ENCODE results near the gene SLIT2.

The SLIT2 gene

GRCh38 chr4:20273793-20274192 lies 22.1 kb downstream of the SLIT2 start:
- no peak for DNase-seq
- CTCF ChIA-PET = interaction anchor here (0.9 to 2.0 kb wide), 2 partner anchors 19 to 26 kb away, joined by 3 to 4 read pairs; no protein-coding TSS in a partner anchor
- no peaks in the 10 kb centered on the region for H3K27me3 Mint-ChIP-seq

GRCh38 chr4:20276848-20277247 lies 25.1 kb downstream of the SLIT2 start:
- no peaks in the 10 kb centered on the region for H3K36me3 Mint-ChIP-seq
- CTCF ChIA-PET = no interaction called here
- no peak overlapping the region for H3K4me3 Mint-ChIP-seq
- H3K27me3 Mint-ChIP-seq = no peaks in the 10 kb centered on the region
- no peak for DNase-seq
- no peak overlapping the region for H3K27ac Mint-ChIP-seq
- H3K9me3 Mint-ChIP-seq = no peaks in the 10 kb centered on the region
- H3K4me1 Mint-ChIP-seq = no peaks in the 10 kb centered on the region

More at GRCh38 chr4:20273793-20274192, 22.1 kb downstream of the SLIT2 start:
- Mint-ChIP-seq H3K4me3 (no peak overlapping the region), H3K36me3 (no peaks in the 10 kb centered on the region), H3K4me1 (no peaks in the 10 kb centered on the region), H3K27ac (no peak overlapping the region), H3K9me3 (no peaks in the 10 kb centered on the region)

DNA sequence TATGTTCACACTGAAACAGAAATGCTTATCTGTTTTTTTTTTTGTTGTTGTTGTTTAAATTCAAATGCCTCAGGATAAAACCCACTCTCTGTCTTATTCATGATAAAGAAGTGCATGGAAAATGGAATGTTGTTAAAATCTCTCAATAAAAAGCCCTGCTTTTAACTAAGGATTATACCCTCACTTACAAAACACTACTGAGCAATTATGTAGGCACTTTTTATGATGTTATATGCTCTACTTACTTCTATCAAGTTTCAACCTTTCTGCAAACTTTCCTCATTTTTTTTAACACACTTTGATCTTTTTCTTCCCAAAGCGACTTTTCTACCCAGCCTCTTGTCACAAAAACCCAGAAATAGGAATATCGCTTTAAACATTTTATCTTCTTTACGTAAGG lies 26.5 kb downstream of the SLIT2 start:
- no peaks in the 10 kb centered on the region for H3K27me3 Mint-ChIP-seq
- no peak for DNase-seq
- H3K9me3 Mint-ChIP-seq = no peaks in the 10 kb centered on the region
- no peak overlapping the region for H3K27ac Mint-ChIP-seq
- H3K4me1 Mint-ChIP-seq = no peaks in the 10 kb centered on the region
- no peaks in the 10 kb centered on the region for H3K36me3 Mint-ChIP-seq
- H3K4me3 Mint-ChIP-seq = no peak overlapping the region
- CTCF ChIA-PET = no interaction called here

DNA sequence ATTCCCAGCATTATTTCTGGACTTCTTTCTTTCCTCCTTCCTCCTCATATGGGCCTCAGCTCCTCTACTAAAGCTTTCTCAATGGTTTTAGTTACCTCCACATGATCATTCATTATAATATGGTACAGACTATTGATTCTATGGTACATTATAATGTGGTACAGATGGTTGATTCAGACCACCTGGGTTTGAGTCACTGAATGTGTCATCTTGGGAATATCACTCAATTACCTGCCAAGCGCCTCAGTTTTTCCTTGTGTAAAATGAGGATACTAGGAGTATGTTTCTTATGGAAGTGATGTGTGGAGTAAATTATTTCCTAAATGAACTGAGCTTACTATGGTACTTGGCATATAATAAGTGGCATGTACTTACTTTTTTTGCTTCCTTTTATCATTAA lies 27.7 kb downstream of the SLIT2 start:
- no peaks in the 10 kb centered on the region for H3K36me3 Mint-ChIP-seq
- CTCF ChIA-PET = no interaction called here
- H3K9me3 Mint-ChIP-seq = no peaks in the 10 kb centered on the region
- H3K27me3 Mint-ChIP-seq = no peaks in the 10 kb centered on the region
- no peak overlapping the region for H3K4me3 Mint-ChIP-seq
- no peak for DNase-seq
- H3K27ac Mint-ChIP-seq = no peak overlapping the region
- H3K4me1 Mint-ChIP-seq = no peaks in the 10 kb centered on the region

DNA sequence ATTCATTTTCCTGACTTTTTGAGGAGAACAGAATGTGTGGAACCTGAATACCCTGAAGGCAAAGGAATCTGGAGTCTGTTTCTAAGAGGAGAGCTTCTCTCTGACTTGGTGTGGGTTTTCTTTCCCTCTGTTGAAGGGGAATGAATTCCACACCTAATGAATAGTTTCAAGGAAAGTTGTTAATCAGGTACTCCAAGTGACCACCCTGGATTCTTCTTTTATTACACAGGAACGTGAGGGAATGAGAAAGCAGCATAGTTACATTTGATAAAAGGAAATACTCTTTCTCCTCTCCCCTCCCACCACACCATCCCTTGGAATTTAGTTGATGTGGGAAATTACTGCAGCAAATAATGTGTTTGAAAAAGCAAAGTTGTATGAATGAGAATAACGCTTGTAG lies 29.7 kb downstream of the SLIT2 start:
- no peaks in the 10 kb centered on the region for H3K4me1 Mint-ChIP-seq
- H3K36me3 Mint-ChIP-seq = no peaks in the 10 kb centered on the region
- no peaks in the 10 kb centered on the region for H3K27me3 Mint-ChIP-seq
- DNase-seq = no peak
- no peak overlapping the region for H3K27ac Mint-ChIP-seq
- H3K9me3 Mint-ChIP-seq = no peaks in the 10 kb centered on the region
- CTCF ChIA-PET = no interaction called here
- no peak overlapping the region for H3K4me3 Mint-ChIP-seq

GRCh38 chr4:20283039-20283438 lies 31.3 kb downstream of the SLIT2 start:
- Mint-ChIP-seq H3K36me3 (no peaks in the 10 kb centered on the region), H3K27ac (no peak overlapping the region), H3K4me1 (no peaks in the 10 kb centered on the region), H3K27me3 (no peaks in the 10 kb centered on the region), H3K4me3 (no peak overlapping the region), H3K9me3 (no peaks in the 10 kb centered on the region)
- no peak for DNase-seq
- CTCF ChIA-PET = no interaction called here

DNA sequence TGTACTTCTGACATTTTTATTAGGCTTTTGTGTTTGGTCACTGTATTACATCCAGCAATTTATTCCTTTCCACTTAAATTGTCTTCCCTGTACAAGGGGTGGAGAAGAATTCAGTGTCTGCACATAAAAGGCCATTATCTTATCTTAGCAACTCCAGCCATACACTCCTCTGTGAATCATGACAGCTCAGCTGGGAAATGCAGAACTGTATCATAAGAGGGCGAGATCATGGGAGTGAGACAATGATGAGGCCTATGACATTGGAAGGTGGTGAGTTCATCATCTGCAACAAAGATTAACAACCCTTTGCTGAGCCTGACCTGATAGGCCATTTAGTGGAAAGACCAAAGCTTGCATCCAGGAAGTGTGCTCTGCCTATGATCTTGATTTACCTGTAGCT lies 33.3 kb downstream of the SLIT2 start:
- no peak overlapping the region for H3K4me3 Mint-ChIP-seq
- CTCF ChIA-PET = no interaction called here
- no peaks in the 10 kb centered on the region for H3K27me3 Mint-ChIP-seq
- H3K4me1 Mint-ChIP-seq = no peaks in the 10 kb centered on the region
- H3K36me3 Mint-ChIP-seq = no peaks in the 10 kb centered on the region
- no peak overlapping the region for H3K27ac Mint-ChIP-seq
- H3K9me3 Mint-ChIP-seq = no peaks in the 10 kb centered on the region
- no peak for DNase-seq

- no peak for DNase-seq
- H3K4me3 Mint-ChIP-seq = no peak overlapping the region
- no peaks in the 10 kb centered on the region for H3K36me3 Mint-ChIP-seq
- no peak overlapping the region for H3K27ac Mint-ChIP-seq
- no peaks in the 10 kb centered on the region for H3K9me3 Mint-ChIP-seq
- CTCF ChIA-PET = interaction anchor here (1.7 kb wide), 1 partner anchor 39 kb away, joined by 3 read pairs; no protein-coding TSS in a partner anchor
- no peaks in the 10 kb centered on the region for H3K4me1 Mint-ChIP-seq
- H3K27me3 Mint-ChIP-seq = no peaks in the 10 kb centered on the region
Measured at GRCh38 chr4:20287246-20287645, 35.5 kb downstream of the SLIT2 start.

GRCh38 chr4:20288047-20288650 lies 36.4 kb downstream of the SLIT2 start:
- Mint-ChIP-seq H3K4me3 (no peak overlapping the region), H3K9me3 (no peaks in the 10 kb centered on the region), H3K4me1 (no peaks in the 10 kb centered on the region), H3K27ac (no peak overlapping the region), H3K36me3 (no peaks in the 10 kb centered on the region), H3K27me3 (no peaks in the 10 kb centered on the region)
- no peak for DNase-seq
- CTCF ChIA-PET = interaction anchor here (1.7 kb wide), 1 partner anchor 40 kb away, joined by 3 read pairs; no protein-coding TSS in a partner anchor

DNA sequence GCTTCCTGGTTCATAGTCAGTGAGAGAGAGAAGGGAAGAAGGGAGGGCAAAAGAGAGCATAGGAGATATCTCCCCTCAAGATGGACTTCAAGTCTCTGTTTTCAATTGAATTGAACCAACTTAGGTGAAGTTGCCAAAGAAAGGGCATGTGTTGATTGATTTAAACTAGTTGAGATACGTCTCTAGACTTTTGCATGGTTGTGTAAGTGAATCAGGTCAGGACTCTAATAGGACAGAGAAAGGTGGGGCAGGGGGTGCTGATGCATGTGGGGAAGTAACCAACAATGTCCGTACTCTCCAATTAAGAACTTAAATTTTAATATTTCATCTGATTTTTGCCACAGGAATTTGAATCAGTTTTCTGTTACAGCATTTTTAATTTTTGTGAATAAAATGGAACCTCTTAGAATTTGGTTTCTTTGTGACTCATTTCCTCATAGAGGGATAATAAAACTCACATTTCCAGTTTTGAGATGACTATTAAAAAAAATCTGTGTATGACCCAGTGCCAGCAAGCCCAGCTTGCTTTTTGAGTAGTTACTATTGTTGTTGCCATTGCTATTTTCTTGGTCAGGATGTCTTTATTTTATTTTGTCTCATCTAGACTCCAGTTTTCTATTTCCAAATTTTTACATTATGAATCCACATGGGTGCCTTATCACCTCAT lies 37.3 kb downstream of the SLIT2 start:
- no peak overlapping the region for H3K27ac Mint-ChIP-seq
- no peaks in the 10 kb centered on the region for H3K36me3 Mint-ChIP-seq
- H3K4me3 Mint-ChIP-seq = no peak overlapping the region
- CTCF ChIA-PET = no interaction called here
- no peak for DNase-seq
- no peaks in the 10 kb centered on the region for H3K27me3 Mint-ChIP-seq
- no peaks in the 10 kb centered on the region for H3K4me1 Mint-ChIP-seq
- H3K9me3 Mint-ChIP-seq = no peaks in the 10 kb centered on the region

DNA sequence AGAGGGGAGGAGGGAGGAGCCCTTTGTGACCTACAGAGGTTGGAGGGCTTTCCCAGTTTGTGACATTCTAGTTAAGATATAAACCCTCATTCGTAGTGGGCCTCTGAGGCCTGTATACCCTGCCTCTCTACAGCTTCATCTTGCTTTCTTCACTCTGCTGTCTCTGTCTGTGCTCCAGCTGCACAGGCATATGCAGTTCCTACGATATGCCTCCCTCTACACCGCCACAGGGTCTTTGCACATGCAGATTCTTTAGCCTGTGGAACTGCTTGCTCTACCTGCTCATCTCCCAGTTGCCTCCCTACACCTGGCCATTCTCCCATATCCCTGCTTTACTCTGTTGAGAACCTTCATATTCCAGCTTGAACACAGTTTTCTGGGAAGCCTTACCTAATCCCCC lies 38.1 kb downstream of the SLIT2 start:
- H3K4me3 Mint-ChIP-seq = no peak overlapping the region
- no peak for DNase-seq
- H3K4me1 Mint-ChIP-seq = no peaks in the 10 kb centered on the region
- no peaks in the 10 kb centered on the region for H3K27me3 Mint-ChIP-seq
- H3K36me3 Mint-ChIP-seq = no peaks in the 10 kb centered on the region
- no peaks in the 10 kb centered on the region for H3K9me3 Mint-ChIP-seq
- no peak overlapping the region for H3K27ac Mint-ChIP-seq
- CTCF ChIA-PET = no interaction called here

GRCh38 chr4:20292739-20293138 lies 41.0 kb downstream of the SLIT2 start:
- Mint-ChIP-seq H3K4me1 (no peaks in the 10 kb centered on the region), H3K9me3 (no peaks in the 10 kb centered on the region), H3K36me3 (no peaks in the 10 kb centered on the region), H3K27ac (no peak overlapping the region), H3K4me3 (no peak overlapping the region), H3K27me3 (no peaks in the 10 kb centered on the region)
- DNase-seq = no peak
- CTCF ChIA-PET = interaction anchor here (1.4 kb wide), 1 partner anchor 19 kb away, joined by 4 read pairs; no protein-coding TSS in a partner anchor

DNA sequence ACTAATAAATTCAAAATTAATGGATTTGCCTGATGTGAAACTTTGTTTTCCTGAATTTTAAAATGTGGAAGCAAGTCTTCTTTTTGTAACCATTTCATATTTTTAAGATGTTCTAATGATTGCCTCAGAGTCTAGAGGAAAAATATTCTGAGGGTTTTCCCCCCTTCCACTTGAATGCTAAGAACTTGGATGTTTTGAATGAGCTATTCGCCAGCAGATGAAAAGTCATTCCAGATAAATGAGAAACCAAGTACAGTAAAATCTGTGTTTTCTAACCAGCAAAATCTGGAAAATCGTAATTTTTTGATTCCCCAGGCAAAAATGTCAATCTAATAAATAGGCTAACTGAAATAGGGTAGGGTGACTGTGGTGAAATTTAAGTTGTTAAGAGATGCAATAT lies 45.6 kb downstream of the SLIT2 start:
- no peak overlapping the region for H3K4me3 Mint-ChIP-seq
- H3K27me3 Mint-ChIP-seq = no peaks in the 10 kb centered on the region
- H3K27ac Mint-ChIP-seq = no peak overlapping the region
- no peaks in the 10 kb centered on the region for H3K9me3 Mint-ChIP-seq
- H3K36me3 Mint-ChIP-seq = no peaks in the 10 kb centered on the region
- H3K4me1 Mint-ChIP-seq = no peaks in the 10 kb centered on the region
- CTCF ChIA-PET = no interaction called here
- no peak for DNase-seq

- H3K27me3 Mint-ChIP-seq = no peaks in the 10 kb centered on the region
- CTCF ChIA-PET = no interaction called here
- H3K9me3 Mint-ChIP-seq = no peaks in the 10 kb centered on the region
- H3K4me1 Mint-ChIP-seq = no peaks in the 10 kb centered on the region
- no peak for DNase-seq
- no peak overlapping the region for H3K27ac Mint-ChIP-seq
- no peak overlapping the region for H3K4me3 Mint-ChIP-seq
- no peaks in the 10 kb centered on the region for H3K36me3 Mint-ChIP-seq
Measured at GRCh38 chr4:20297783-20298182, 46.1 kb downstream of the SLIT2 start.

DNA sequence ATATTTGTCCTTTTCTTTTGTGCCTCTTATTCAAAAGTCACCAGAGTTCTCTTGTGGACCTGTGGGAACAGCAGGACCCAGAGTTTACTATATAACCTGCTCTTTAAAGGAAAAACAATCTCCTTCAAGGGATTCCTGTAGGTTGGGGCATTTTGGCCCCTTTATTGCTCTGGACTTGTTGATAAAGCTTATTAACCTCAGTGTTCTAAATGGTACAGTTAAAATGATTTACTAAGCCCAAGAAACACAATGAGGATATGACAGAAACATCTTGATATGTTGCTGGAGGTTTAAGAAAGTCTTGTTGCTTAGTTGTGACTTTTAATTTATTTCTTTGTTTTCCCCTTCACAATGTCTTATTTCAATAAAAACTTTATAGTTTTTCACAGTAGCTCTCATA lies 46.8 kb downstream of the SLIT2 start:
- CTCF ChIA-PET = no interaction called here
- DNase-seq = no peak
- no peak overlapping the region for H3K4me3 Mint-ChIP-seq
- H3K36me3 Mint-ChIP-seq = no peaks in the 10 kb centered on the region
- H3K4me1 Mint-ChIP-seq = no peaks in the 10 kb centered on the region
- no peak overlapping the region for H3K27ac Mint-ChIP-seq
- no peaks in the 10 kb centered on the region for H3K9me3 Mint-ChIP-seq
- H3K27me3 Mint-ChIP-seq = no peaks in the 10 kb centered on the region

All from activated naive CD4-positive, alpha-beta T cell treated with anti-CD3 and anti-CD28 coated beads, Interleukin-2, amount 10 ng/mL, durations not matched to agents 7 days and 5 days (primary cell).